K562 (cell line): ENCODE measurements around the gene LIPH. TPM values are rescaled to one million over a fixed set of nuclear protein-coding genes. Genes with fewer than 3 reads are reported as not detected.
A peak's percentile ranks its signal among the peaks of the same experiment; 100 is the strongest.

Source experiments
- ETS2 ChIP-seq: IDR thresholded peaks from 2 replicates; pipeline ENCODE4 v1.6.1; 2016; ENCODE audit warnings: borderline replicate concordance, missing genetic modification characterization, mild to moderate bottlenecking, moderate library complexity, missing compliant biosample characterization; ENCODE audit not compliant: poor library complexity, severe bottlenecking
- MAX ChIP-seq: sonication (generic); formaldehyde crosslinking; IDR thresholded peaks from 2 replicates; pipeline ENCODE4 v1.9.0; 2022; ENCODE audit warnings: mild to moderate bottlenecking, missing genetic modification reagents
- MAZ ChIP-seq, 2 experiments: fragments of 450-650 bp in 1 of 2; sonication (generic) in 1 of 2; formaldehyde crosslinking; IDR thresholded peaks in 1 of 2; conservative IDR thresholded peaks in 1 of 2; 2 replicates each; pipeline versions ENCODE4 v1.4.0 to v1.5.0; 2020; ENCODE audit warnings: mild to moderate bottlenecking in 1 of 2, missing genetic modification reagents in 1 of 2
- MECOM ChIP-seq: fragments of 250-450 bp; sonication (Bioruptor Pico); IDR thresholded peaks from 2 replicates; pipeline ENCODE4 v1.8.0; 2022; ENCODE audit warnings: inconsistent platforms
- WHSC1 ChIP-seq: IDR thresholded peaks from one replicate; pipeline ENCODE4 v1.6.1; 2012; ENCODE audit warnings: low read length, control low read depth, inconsistent platforms
- ZFP91 ChIP-seq: sonication (generic); formaldehyde crosslinking; IDR thresholded peaks from 2 replicates; pipeline ENCODE4 v1.8.0; 2022; ENCODE audit warnings: mild to moderate bottlenecking, missing genetic modification reagents
- ZNF696 ChIP-seq: fragments of 250-450 bp; sonication (Bioruptor Pico); conservative IDR thresholded peaks from 2 replicates; pipeline ENCODE4 v1.4.0; 2020; ENCODE audit warnings: mild to moderate bottlenecking, moderate library complexity
- ZNF766 ChIP-seq: fragments of 200-800 bp; sonication (Bioruptor generic); conservative IDR thresholded peaks from 2 replicates; pipeline ENCODE4 v1.6.1; 2016; ENCODE audit warnings: missing genetic modification characterization, missing compliant biosample characterization
- polyA plus RNA-seq, 8 experiments: library from polyadenylated mRNA; depleted of rRNA in 4 of 8; stranded (reverse) in 5 of 8; unstranded in 3 of 8; fragments of >200 nt; fragmentation: Nextera tagmentation in 2 of 8; fragmentation: Illumina TruSeq in 1 of 8; extraction: Ambion mirVana in 2 of 8; extraction: Trizol in 1 of 8; gene quantifications; 2 replicates each; pipeline versions ENCODE4 v1.2.1 to v1.2.3, GENCODE V29; 2011 to 2014; ENCODE audit warnings: inconsistent platforms in 1 of 8, missing spikeins in 1 of 8
- total RNA-seq, 7 experiments: library from RNA; depleted of rRNA in 6 of 7; stranded (reverse); fragments of >200 nt in 6 of 7; fragmentation: Illumina TruSeq in 2 of 7; extraction: Trizol in 2 of 7; gene quantifications; 2 replicates each; pipeline versions ENCODE4 v1.2.1 to v1.2.3, GENCODE V29; 2011 to 2021; ENCODE audit warnings: low replicate concordance in 1 of 7
- TF ChIP-seq, protein P1 (sequence below): fragments of 450-650 bp; IDR thresholded peaks from 2 replicates; pipeline ENCODE4 v1.6.1; 2016; ENCODE audit warnings: mild to moderate bottlenecking, moderate library complexity

The LIPH gene
- total and polyA plus RNA-seq, 9 of the 15 experiments (the other 6 are each of a cell fraction or from before 2014, with no cell fraction given), result 0.73 to 1.8 (median 1.3) TPM

GRCh38 chr3:185507883-185508282 lies 44.5 kb downstream of the LIPH start (continued):
- TF ChIP-seq MECOM (CRISPR knock-in tag), result peak; percentile 93
- TF ChIP-seq MAZ (CRISPR knock-in tag; conservative IDR thresholded peaks at IDR 0.05 in 1 of 2, IDR thresholded peaks at IDR 0.05 in 1 of 2), result no peak
- no peak for TF ChIP-seq ZFP91 (CRISPR knock-in tag)
- no peak for TF ChIP-seq WHSC1
- TF ChIP-seq ETS2 (tag), result no peak
- TF ChIP-seq, protein P1, sequence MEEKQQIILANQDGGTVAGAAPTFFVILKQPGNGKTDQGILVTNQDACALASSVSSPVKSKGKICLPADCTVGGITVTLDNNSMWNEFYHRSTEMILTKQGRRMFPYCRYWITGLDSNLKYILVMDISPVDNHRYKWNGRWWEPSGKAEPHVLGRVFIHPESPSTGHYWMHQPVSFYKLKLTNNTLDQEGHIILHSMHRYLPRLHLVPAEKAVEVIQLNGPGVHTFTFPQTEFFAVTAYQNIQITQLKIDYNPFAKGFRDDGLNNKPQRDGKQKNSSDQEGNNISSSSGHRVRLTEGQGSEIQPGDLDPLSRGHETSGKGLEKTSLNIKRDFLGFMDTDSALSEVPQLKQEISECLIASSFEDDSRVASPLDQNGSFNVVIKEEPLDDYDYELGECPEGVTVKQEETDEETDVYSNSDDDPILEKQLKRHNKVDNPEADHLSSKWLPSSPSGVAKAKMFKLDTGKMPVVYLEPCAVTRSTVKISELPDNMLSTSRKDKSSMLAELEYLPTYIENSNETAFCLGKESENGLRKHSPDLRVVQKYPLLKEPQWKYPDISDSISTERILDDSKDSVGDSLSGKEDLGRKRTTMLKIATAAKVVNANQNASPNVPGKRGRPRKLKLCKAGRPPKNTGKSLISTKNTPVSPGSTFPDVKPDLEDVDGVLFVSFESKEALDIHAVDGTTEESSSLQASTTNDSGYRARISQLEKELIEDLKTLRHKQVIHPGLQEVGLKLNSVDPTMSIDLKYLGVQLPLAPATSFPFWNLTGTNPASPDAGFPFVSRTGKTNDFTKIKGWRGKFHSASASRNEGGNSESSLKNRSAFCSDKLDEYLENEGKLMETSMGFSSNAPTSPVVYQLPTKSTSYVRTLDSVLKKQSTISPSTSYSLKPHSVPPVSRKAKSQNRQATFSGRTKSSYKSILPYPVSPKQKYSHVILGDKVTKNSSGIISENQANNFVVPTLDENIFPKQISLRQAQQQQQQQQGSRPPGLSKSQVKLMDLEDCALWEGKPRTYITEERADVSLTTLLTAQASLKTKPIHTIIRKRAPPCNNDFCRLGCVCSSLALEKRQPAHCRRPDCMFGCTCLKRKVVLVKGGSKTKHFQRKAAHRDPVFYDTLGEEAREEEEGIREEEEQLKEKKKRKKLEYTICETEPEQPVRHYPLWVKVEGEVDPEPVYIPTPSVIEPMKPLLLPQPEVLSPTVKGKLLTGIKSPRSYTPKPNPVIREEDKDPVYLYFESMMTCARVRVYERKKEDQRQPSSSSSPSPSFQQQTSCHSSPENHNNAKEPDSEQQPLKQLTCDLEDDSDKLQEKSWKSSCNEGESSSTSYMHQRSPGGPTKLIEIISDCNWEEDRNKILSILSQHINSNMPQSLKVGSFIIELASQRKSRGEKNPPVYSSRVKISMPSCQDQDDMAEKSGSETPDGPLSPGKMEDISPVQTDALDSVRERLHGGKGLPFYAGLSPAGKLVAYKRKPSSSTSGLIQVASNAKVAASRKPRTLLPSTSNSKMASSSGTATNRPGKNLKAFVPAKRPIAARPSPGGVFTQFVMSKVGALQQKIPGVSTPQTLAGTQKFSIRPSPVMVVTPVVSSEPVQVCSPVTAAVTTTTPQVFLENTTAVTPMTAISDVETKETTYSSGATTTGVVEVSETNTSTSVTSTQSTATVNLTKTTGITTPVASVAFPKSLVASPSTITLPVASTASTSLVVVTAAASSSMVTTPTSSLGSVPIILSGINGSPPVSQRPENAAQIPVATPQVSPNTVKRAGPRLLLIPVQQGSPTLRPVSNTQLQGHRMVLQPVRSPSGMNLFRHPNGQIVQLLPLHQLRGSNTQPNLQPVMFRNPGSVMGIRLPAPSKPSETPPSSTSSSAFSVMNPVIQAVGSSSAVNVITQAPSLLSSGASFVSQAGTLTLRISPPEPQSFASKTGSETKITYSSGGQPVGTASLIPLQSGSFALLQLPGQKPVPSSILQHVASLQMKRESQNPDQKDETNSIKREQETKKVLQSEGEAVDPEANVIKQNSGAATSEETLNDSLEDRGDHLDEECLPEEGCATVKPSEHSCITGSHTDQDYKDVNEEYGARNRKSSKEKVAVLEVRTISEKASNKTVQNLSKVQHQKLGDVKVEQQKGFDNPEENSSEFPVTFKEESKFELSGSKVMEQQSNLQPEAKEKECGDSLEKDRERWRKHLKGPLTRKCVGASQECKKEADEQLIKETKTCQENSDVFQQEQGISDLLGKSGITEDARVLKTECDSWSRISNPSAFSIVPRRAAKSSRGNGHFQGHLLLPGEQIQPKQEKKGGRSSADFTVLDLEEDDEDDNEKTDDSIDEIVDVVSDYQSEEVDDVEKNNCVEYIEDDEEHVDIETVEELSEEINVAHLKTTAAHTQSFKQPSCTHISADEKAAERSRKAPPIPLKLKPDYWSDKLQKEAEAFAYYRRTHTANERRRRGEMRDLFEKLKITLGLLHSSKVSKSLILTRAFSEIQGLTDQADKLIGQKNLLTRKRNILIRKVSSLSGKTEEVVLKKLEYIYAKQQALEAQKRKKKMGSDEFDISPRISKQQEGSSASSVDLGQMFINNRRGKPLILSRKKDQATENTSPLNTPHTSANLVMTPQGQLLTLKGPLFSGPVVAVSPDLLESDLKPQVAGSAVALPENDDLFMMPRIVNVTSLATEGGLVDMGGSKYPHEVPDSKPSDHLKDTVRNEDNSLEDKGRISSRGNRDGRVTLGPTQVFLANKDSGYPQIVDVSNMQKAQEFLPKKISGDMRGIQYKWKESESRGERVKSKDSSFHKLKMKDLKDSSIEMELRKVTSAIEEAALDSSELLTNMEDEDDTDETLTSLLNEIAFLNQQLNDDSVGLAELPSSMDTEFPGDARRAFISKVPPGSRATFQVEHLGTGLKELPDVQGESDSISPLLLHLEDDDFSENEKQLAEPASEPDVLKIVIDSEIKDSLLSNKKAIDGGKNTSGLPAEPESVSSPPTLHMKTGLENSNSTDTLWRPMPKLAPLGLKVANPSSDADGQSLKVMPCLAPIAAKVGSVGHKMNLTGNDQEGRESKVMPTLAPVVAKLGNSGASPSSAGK, result peak; percentile 50; the same call in 1 of the 2 replicates
- no peak for TF ChIP-seq MAX (CRISPR knock-in tag)
- no peak for TF ChIP-seq ZNF766 (CRISPR knock-in tag)
- no peak for TF ChIP-seq ZNF696 (CRISPR knock-in tag)
- TF ChIP-seq, all 486 proteins: peak for 9
